HUDEP-2 (cell line): ENCODE data around the gene ZGLP1.

ENCODE experiments used
- DNase-seq, 76 experiments: peaks; one replicate each; lab custom pipeline; 2025; ENCODE audit not compliant: unreplicated experiment in 76 of 76; lab: John Stamatoyannopoulos, UW

The ZGLP1 gene

GRCh38 chr19:10295847-10296591, 13.6 kb downstream of the ZGLP1 start:
- peak in 41 of 76 experiments; percentile 13 to 67 (median 47) for DNase-seq

- DNase-seq, result peak in 31 of 76 experiments; percentile 11 to 74 (median 46)
These were observed 14.2 kb downstream of the ZGLP1 start for GRCh38 chr19:10295305-10295846.

DNA sequence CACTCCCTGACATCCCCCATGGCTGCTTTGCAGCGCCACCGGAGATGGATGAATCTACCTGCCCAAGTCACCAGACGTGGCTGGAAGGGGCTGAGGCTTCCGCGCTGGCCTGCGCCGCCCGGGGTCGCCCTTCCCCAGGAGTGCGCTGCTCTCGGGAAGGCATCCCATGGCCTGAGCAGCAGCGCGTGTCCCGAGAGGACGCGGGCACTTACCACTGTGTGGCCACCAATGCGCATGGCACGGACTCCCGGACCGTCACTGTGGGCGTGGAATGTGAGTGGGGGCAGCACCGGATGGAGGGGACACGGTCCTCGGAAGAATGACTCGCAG, 15.3 kb downstream of the ZGLP1 start:
- no peak for DNase-seq

DNA sequence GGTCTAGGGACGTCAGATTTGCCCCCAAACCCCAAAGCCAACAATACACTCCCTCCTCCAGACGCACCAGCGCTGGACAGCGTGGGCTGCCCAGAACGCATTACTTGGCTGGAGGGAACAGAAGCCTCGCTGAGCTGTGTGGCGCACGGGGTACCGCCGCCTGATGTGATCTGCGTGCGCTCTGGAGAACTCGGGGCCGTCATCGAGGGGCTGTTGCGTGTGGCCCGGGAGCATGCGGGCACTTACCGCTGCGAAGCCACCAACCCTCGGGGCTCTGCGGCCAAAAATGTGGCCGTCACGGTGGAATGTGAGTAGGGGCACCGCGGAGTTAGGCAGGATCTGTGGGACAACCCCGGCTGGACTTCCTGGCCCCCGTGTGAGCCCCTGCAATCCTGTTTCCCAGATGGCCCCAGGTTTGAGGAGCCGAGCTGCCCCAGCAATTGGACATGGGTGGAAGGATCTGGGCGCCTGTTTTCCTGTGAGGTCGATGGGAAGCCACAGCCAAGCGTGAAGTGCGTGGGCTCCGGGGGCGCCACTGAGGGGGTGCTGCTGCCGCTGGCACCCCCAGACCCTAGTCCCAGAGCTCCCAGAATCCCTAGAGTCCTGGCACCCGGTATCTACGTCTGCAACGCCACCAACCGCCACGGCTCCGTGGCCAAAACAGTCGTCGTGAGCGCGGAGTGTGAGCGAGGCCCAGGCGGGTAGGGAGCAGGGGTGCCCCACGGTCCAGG, 15.8 kb downstream of the ZGLP1 start:
- DNase-seq, result no peak

DNA sequence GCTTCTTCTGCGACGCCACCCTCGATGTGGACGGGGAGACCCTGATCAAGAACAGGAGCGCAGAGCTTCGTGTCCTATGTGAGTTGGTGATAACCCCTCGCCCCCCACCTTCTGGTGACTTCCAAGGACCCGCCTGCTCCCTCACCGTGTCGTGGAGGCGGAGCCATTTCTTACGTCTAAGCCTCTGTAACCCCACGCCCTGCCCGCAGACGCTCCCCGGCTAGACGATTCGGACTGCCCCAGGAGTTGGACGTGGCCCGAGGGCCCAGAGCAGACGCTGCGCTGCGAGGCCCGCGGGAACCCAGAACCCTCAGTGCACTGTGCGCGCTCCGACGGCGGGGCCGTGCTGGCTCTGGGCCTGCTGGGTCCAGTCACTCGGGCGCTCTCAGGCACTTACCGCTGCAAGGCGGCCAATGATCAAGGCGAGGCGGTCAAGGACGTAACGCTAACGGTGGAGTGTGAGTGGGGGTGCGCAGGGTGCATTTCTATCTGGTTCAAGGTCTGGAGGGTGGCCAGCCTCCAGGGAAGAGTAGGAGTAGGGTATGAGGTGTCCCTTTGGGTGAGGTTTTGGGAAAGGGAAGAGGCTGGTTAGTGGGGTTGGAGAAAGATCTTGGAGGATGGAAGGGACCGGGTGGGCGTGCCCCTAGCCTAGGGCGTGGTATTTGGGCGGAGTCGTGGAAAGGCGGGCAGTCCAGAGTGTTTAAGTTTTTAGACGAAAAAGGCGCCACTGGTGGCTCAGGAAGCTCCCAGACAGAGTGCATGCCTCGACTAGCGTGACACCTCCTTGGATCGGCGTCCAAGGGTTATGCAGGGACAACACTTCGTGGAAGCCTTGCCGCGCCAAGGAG, 16.6 kb downstream of the ZGLP1 start:
- DNase-seq, result peak in 9 of 76 experiments; percentile 12 to 27 (median 23)

DNA sequence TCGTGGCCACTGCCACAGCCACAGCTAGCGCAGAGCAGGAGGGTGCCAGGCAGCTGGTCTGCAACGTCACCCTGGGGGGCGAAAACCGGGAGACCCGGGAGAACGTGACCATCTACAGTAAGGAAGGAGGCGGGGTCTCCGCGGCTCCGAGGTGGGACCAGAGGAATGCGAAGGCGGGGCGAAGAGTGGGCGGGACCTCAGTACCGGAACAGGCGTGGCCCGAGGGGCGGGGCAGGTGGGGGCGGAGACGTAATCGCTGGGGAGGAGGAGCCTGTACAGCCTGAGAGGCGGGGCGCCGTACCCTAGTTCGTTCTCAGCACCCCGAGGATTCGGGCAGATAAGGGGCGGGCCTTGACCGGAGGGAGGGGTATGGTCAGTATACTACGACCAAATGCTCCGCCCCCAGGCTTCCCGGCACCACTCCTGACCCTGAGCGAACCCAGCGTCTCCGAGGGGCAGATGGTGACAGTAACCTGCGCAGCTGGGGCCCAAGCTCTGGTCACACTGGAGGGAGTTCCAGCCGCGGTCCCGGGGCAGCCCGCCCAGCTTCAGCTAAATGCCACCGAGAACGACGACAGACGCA, 17.3 kb downstream of the ZGLP1 start:
- DNase-seq, result peak in 75 of 76 experiments; percentile 39 to 99 (median 87)

DNA sequence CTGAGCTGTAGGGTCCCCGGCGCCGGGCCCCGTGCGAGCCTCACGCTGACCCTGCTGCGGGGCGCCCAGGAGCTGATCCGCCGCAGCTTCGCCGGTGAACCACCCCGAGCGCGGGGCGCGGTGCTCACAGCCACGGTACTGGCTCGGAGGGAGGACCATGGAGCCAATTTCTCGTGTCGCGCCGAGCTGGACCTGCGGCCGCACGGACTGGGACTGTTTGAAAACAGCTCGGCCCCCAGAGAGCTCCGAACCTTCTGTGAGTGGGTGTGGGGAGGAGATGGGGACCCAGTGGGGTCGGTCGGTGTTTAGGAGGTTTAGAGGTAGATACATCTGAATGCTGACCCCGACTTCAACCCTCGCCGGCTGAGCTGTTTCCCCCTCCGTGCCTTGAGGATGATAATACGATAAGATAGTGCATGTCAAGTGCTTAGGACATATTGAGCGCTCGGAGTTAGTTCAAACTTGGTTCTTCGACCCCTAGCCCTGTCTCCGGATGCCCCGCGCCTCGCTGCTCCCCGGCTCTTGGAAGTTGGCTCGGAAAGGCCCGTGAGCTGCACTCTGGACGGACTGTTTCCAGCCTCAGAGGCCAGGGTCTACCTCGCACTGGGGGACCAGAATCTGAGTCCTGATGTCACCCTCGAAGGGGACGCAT, 17.9 kb downstream of the ZGLP1 start:
- DNase-seq, result peak in 16 of 76 experiments; percentile 8 to 95 (median 56)

GRCh38 chr19:10290876-10291553, 18.6 kb downstream of the ZGLP1 start:
- DNase-seq, result peak in 72 of 76 experiments; percentile 34 to 94 (median 80)

DNA sequence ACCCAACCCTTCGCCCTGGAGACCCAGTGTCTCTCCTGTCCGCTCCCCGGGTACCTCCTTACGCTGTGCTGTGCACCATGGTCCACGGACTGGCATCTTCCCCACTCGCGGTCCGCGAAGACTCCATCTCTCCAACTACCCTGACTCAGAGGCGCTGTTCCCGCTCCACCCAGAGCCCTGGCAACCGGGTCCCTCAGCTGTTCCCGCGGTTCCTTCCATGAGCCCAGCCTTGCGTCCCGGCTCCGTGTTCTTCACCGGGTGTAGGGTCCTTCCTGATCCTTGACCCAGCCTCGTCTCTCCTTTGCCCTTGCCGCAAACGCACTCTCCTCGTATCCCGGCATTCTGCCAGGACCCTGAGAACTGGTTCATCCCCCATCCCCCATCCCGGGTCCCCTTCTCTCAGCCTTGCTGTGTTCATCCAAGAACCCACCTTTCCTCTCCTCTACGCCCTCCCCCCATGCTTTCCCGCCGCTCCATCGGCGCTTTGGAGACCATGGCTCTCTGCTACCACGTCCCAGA, 19.2 kb downstream of the ZGLP1 start:
- peak in 28 of 76 experiments; percentile 36 to 95 (median 58) for DNase-seq

- peak in 74 of 76 experiments; percentile 59 to 99 (median 93) for DNase-seq
These were observed 19.7 kb downstream of the ZGLP1 start, which contains the start of gene ICAM5 for GRCh38 chr19:10289836-10290356. ICAM5 (plus strand) TSS chr19:10289952; CDS start chr19:10290044, 92 bp downstream.

GRCh38 chr19:10289167-10289835, 20.3 kb downstream of the ZGLP1 start:
- DNase-seq, result peak in 75 of 76 experiments; percentile 80 to 99 (median 96)

DNA sequence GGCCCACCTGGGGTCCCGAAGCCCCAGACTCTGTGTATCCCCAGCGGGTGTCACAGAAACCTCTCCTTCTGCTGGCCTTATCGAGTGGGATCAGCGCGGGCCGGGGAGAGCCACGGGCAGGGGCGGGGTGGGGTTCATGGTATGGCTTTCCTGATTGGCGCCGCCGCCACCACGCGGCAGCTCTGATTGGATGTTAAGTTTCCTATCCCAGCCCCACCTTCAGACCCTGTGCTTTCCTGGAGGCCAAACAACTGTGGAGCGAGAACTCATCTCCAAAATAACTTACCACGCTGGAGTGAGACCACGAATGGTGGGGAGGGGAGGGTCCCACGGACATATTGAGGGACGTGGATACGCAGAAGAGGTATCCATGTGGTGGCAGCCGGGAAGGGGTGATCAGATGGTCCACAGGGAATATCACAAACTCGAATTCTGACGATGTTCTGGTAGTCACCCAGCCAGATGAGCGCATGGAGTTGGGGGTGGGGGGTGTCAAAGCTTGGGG, 20.9 kb downstream of the ZGLP1 start:
- peak in 75 of 76 experiments; percentile 77 to 99 (median 95) for DNase-seq

DNA sequence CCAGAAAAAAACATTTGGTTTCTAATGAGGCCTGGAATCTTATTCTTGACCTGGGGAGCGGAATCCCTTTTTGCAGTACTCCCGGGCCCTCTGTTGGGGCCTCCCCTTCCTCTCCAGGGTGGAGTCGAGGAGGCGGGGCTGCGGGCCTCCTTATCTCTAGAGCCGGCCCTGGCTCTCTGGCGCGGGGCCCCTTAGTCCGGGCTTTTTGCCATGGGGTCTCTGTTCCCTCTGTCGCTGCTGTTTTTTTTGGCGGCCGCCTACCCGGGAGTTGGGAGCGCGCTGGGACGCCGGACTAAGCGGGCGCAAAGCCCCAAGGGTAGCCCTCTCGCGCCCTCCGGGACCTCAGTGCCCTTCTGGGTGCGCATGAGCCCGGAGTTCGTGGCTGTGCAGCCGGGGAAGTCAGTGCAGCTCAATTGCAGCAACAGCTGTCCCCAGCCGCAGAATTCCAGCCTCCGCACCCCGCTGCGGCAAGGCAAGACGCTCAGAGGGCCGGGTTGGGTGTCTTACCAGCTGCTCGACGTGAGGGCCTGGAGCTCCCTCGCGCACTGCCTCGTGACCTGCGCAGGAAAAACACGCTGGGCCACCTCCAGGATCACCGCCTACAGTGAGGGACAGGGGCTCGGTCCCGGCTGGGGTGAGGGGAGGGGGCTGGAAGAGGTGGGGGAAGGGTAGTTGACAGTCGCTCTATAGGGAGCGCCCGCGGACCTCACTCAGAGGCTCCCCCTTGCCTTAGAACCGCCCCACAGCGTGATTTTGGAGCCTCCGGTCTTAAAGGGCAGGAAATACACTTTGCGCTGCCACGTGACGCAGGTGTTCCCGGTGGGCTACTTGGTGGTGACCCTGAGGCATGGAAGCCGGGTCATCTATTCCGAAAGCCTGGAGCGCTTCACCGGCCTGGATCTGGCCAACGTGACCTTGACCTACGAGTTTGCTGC, 22.5 kb downstream of the ZGLP1 start, which contains the start of gene ICAM4:
Gene ICAM4, plus strand, starts transcription at position 153 of the 935 bp plus-strand sequence. Its CDS starts 58 bp downstream, at position 211.
- peak in 75 of 76 experiments; percentile 72 to 100 (median 95) for DNase-seq

DNA sequence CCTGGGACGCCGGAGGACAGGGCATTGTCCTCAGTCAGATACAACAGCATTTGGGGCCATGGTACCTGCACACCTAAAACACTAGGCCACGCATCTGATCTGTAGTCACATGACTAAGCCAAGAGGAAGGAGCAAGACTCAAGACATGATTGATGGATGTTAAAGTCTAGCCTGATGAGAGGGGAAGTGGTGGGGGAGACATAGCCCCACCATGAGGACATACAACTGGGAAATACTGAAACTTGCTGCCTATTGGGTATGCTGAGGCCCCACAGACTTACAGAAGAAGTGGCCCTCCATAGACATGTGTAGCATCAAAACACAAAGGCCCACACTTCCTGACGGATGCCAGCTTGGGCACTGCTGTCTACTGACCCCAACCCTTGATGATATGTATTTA, 24.2 kb downstream of the ZGLP1 start:
- DNase-seq, result no peak

DNA sequence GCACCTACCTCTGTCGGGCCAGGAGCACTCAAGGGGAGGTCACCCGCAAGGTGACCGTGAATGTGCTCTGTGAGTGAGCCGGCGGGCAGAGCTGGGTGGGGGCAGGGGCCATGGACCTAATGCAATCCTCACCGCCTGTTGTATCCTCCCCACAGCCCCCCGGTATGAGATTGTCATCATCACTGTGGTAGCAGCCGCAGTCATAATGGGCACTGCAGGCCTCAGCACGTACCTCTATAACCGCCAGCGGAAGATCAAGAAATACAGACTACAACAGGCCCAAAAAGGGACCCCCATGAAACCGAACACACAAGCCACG, 24.7 kb downstream of the ZGLP1 start:
- no peak for DNase-seq

GRCh38 chr19:10284065-10284959, 25.3 kb downstream of the ZGLP1 start:
- no peak for DNase-seq
